Activated CD4-positive, alpha-beta memory T cell treated with anti-CD3 and anti-CD28 coated beads, Interleukin-2, amount 10 ng/mL, durations not matched to agents 7 days and 5 days (primary cell): Measurements from ENCODE around the gene NABP2. TPM values are rescaled to one million over a fixed set of nuclear protein-coding genes. Genes with fewer than 3 reads are reported as not detected.
A peak's percentile ranks its signal among the peaks of the same experiment; 100 is the strongest.
"Not testable (repeated sequence)": the region's sequence is repeated elsewhere in the genome, so short reads cannot be mapped to it uniquely, and the experiment has no call there.

Experiments used
- CTCF ChIA-PET: fragments of 350-600 bp; sonication (Branson Sonifier 250); formaldehyde crosslinking; loops from one replicate; lab custom pipeline; 2021; ENCODE audit warnings: antibody characterized with exemption, inconsistent platforms; lab: Charles Lee
- POLR2A ChIA-PET: fragments of 350-600 bp; sonication (Branson Sonifier 250); formaldehyde crosslinking; loops from one replicate; lab custom pipeline; 2021; ENCODE audit warnings: antibody characterized with exemption; lab: Charles Lee
- DNase-seq: peaks from one replicate; pipeline ENCODE4 v3.0.0-alpha.2; 2020
- H3K27ac Mint-ChIP-seq: one replicate; pipeline ENCODE4 v1.8.0; 2021; ENCODE audit warnings: mild to moderate bottlenecking, mixed read lengths
- H3K27me3 Mint-ChIP-seq: one replicate; pipeline ENCODE4 v1.8.0; 2021; ENCODE audit warnings: mixed read lengths
- H3K36me3 Mint-ChIP-seq: one replicate; pipeline ENCODE4 v1.8.0; 2021; ENCODE audit warnings: low read depth, mixed read lengths
- H3K4me1 Mint-ChIP-seq: one replicate; pipeline ENCODE4 v1.8.0; 2021; ENCODE audit warnings: mixed read lengths
- H3K4me3 Mint-ChIP-seq: one replicate; pipeline ENCODE4 v1.8.0; 2021; ENCODE audit warnings: mild to moderate bottlenecking, mixed read lengths
- H3K9me3 Mint-ChIP-seq: one replicate; pipeline ENCODE4 v1.8.0; 2021; ENCODE audit warnings: mixed read lengths
- total RNA-seq, 2 experiments: library from RNA; stranded (reverse); gene quantifications; one replicate each; pipeline ENCODE4 v1.2.3, GENCODE V29; 2021

The NABP2 gene
- total RNA-seq, 2 experiments from 2014 or later: 49.6 to 52.3 TPM

DNA sequence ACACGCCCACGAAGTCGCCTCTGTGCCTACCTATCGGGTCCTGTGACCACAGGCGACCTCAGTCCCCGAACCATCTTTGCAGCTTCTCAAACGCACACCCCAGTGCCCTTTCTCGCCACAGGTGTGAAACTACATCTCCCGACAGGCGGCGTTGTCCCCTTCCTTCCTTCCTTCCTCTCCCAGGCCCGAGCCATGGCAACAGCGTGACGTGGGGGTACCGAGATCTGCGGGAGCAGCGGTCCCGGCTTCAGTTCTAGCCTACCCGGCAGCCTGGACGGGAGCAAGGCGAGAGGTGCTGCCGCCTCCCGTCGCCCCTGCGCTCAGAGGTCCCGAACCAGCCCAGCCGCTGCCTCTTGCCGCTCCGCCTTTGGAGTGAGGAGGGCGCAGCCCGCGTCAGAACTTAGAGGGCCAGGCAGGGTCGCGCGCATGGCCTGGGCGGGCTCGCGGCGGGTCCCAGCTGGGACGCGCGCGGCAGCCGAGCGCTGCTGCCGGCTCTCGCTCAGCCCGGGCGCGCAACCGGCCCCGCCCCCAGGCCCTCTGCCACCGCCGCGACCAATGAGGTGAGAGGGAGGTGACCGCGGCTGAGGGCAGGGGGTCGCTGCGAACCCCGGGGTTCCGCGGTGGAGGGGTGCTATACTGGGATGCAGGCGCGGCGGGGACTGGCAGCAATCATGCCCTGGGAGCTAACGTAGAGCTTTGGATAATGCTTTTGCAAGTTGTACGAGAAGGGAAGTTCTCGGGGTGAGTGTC, 42.7 kb downstream of the NABP2 start, which contains the start of gene COQ10A:
Gene COQ10A, plus strand, starts transcription at position 250 of the 750 bp plus-strand sequence. Its CDS starts 177 bp downstream, at position 427.
- Mint-ChIP-seq H3K4me3 (peak within 1 kb of the TSS; percentile 87), H3K27me3 (no peaks in the 10 kb centered on the region), H3K4me1 (peaks cover 21% of the 10 kb centered on the region)

DNA sequence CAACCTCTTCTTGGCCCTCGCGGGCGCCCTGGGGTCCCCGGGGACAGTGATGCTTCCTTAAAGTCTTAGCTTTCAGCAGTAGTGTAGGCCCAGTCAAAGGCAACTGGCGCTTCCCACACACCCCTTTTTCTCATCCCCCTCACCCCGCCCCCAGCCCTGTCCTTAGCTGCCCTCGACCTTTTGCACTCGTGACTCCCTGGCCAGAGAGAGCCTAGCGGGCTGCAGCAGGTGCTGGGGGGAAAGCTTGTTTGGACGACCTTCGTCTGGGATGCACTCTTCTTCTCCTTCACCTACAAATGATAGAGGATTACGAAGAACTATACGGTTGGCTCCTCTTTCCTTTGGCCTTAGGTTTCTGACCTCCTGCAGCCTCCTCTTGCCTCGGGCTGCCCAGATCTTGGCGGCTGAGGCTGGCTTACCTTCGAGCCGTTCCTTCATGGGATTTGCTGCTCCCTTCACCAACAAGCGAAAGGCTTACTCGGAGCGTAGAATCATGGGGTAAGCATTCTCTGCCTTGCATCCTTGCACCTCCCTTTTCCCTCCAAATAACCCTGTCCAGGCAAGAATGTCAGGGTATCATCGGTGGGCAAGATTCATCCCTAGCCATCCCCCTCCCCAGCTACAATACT, 43.4 kb downstream of the NABP2 start:
- DNase-seq: no peak
- Mint-ChIP-seq H3K4me3 (peak overlapping the region; percentile 87), H3K27me3 (no peaks in the 10 kb centered on the region), H3K27ac (peak overlapping the region; percentile 62), H3K4me1 (peaks cover 21% of the 10 kb centered on the region), H3K9me3 (no peaks in the 10 kb centered on the region), H3K36me3 (peaks cover 21% of the 10 kb centered on the region)
- ChIA-PET POLR2A (interaction anchor here (1.0 to 2.2 kb wide), 12 partner anchors 10 to 197 kb away, joined by 3 to 20 read pairs (median 4); partner anchors contain the start of genes ANKRD52, CNPY2, CS and IL23A), CTCF (interaction anchor here (0.6 to 3.3 kb wide), 8 partner anchors 8 to 197 kb away, joined by 3 to 19 read pairs (median 6); partner anchors contain the start of genes ANKRD52, RNF41 and SMARCC2)

More for the DNA sequence above, 42.7 kb downstream of the NABP2 start, which contains the start of gene COQ10A:
- DNase-seq: peak; percentile 90
- POLR2A ChIA-PET: interaction anchor here (1.0 to 2.2 kb wide), 14 partner anchors 9 to 197 kb away, joined by 3 to 20 read pairs (median 4); partner anchors contain the start of genes ANKRD52, CNPY2, CS and IL23A
- H3K9me3 Mint-ChIP-seq: no peaks in the 10 kb centered on the region
- H3K27ac Mint-ChIP-seq: peak within 1 kb of the TSS; percentile 80
- peaks cover 14% of the 10 kb centered on the region for H3K36me3 Mint-ChIP-seq
- CTCF ChIA-PET: interaction anchor here (0.6 to 3.3 kb wide), 17 partner anchors 9 to 197 kb away, joined by 3 to 19 read pairs (median 3); partner anchors contain the start of genes ANKRD52, CS, RNF41 and SMARCC2

DNA sequence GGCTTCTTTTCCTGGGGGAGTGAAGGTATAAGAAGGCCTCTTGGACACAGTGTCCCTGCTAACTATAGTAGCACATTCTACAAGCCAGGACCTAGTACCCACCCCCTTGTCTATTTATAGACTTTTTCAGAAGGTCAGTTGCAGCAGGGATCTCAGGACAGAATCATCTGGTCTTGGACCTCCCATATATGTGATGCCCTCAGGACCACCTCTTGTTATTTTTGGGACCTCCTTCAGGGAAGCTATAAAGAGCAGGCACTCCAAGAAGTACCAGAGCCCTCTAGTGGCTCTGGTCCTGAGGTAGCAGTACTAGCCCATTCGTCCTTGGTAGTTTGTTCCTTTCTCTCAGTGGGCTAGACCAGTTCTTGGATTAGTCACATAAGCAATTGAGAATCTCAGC, 46.9 kb downstream of the NABP2 start:
- ChIA-PET CTCF (interaction anchor here (0.5 to 1.1 kb wide), 2 partner anchors 8 to 20 kb away, joined by 3 read pairs; no protein-coding TSS in a partner anchor), POLR2A (interaction anchor here (1.3 kb wide), 1 partner anchor 87 kb away, joined by 3 read pairs; no protein-coding TSS in a partner anchor)
- DNase-seq: no peak
- no peak overlapping the region for H3K27ac Mint-ChIP-seq
- H3K9me3 Mint-ChIP-seq: no peaks in the 10 kb centered on the region
- H3K36me3 Mint-ChIP-seq: peaks cover 43% of the 10 kb centered on the region
- peaks cover 17% of the 10 kb centered on the region for H3K4me1 Mint-ChIP-seq
- H3K27me3 Mint-ChIP-seq: no peaks in the 10 kb centered on the region
- H3K4me3 Mint-ChIP-seq: no peak overlapping the region

DNA sequence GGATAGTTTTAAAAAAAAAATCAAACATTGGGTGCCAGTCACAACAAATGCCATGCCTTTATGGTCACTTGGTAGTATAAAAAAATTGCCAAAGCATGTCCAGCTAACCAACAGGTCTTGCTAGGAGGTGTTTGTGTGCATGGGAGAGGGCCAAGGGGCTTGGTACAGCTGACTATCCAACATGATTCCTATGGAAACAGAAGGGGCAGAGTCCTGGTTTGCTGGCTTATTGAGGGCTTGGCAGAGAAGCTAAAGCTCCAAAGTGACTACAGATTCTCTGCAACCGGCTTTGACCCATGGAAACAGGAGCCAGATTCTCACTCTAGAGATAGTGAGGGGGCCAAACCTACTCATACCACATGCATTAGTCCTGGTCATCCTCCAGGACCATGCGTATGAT, 48.3 kb downstream of the NABP2 start:
- H3K9me3 Mint-ChIP-seq, H3K4me1 Mint-ChIP-seq, CTCF ChIA-PET, DNase-seq, H3K27ac Mint-ChIP-seq, H3K27me3 Mint-ChIP-seq, POLR2A ChIA-PET, H3K4me3 Mint-ChIP-seq: not testable (repeated sequence)
- peaks cover 46% of the 10 kb centered on the region for H3K36me3 Mint-ChIP-seq

DNA sequence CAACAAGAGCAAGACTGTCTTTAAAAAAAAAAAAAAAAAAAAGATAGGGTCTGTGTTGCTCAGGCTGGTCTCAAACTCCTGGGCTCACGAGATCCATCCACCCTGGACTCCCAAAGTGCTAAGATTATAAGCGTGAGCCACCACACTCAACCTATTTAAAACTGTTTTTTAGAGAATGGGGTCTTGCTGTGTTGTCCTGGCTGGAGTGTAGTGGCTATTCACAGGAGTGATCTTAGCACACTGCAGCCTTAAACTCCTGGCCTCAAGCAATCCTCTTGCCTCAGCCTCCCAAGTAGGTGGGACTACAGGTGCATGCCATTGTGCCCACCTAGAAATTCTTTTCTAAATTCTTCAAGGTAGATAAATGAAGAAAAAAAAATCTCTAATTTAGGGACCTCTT, 50.2 kb downstream of the NABP2 start:
- Mint-ChIP-seq H3K9me3 (no peaks in the 10 kb centered on the region), H3K4me3 (no peak overlapping the region), H3K27ac (no peak overlapping the region), H3K4me1 (no peaks in the 10 kb centered on the region), H3K36me3 (peaks cover 54% of the 10 kb centered on the region), H3K27me3 (no peaks in the 10 kb centered on the region)
- ChIA-PET CTCF (no interaction called here), POLR2A (no interaction called here)
- no peak for DNase-seq

DNA sequence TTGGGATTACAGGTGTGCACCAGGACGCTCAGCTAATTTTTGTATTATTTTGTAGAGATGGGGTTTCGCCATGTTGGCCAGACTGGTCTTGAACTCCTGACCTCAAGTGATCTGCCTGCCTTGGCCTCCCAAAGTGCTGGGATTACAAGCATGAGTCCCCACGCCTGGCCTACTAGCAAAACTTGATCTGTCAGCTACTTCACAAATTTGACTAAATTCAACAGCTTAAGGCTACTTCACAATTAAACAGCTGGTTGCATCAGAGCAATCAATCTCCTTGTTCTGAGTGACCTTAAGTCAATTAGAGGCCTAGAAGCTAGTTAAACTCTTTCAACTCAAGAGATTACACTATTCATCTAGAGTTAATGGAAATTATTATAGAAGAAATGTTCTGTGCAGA, 54.8 kb downstream of the NABP2 start:
- ChIA-PET POLR2A (interaction anchor here (1.4 kb wide), 2 partner anchors 12 to 32 kb away, joined by 3 to 7 read pairs; partner anchors contain the start of gene COQ10A), CTCF (no interaction called here)
- Mint-ChIP-seq H3K27me3 (no peaks in the 10 kb centered on the region), H3K4me3 (no peak overlapping the region), H3K27ac (no peak overlapping the region), H3K36me3 (peaks cover 57% of the 10 kb centered on the region), H3K9me3 (no peaks in the 10 kb centered on the region), H3K4me1 (no peaks in the 10 kb centered on the region)
- no peak for DNase-seq

Other genes with a start within 250 kb of the NABP2 start
- 1 to 10 TPM; 4.2 to 5.3 TPM for gene SUOX, start 227.1 kb upstream of the NABP2 start, total RNA-seq
- gene IKZF4, start 203.3 kb upstream of the NABP2 start, total RNA-seq: 10 to 100 TPM; 17.6 to 19.4 TPM
- 10 to 100 TPM; 30.4 to 35.0 TPM for gene RPS26, start 182.4 kb upstream of the NABP2 start, total RNA-seq
- 1 to 10 TPM; 2.3 to 2.5 TPM for gene ERBB3, start 144.2 kb upstream of the NABP2 start, total RNA-seq
- 100 to 1,000 TPM; 242 to 243 TPM for gene PA2G4, start 119.8 kb upstream of the NABP2 start, total RNA-seq
- 1,000 to 10,000 TPM; 3,981 to 4,002 TPM for gene RPL41, start 107.7 kb upstream of the NABP2 start, total RNA-seq
- gene ZC3H10, start 106.1 kb upstream of the NABP2 start, total RNA-seq: 10 to 100 TPM in 1 of 2 experiments, 1 to 10 TPM in 1; 8.0 to 10.3 TPM
- gene ESYT1, start 96.1 kb upstream of the NABP2 start, total RNA-seq: 100 to 1,000 TPM; 266 to 279 TPM
- gene MYL6B, start 71.8 kb upstream of the NABP2 start, total RNA-seq: 10 to 100 TPM; 60.4 to 63.2 TPM
- 1,000 to 10,000 TPM; 1,594 to 1,602 TPM for gene MYL6, start 66.0 kb upstream of the NABP2 start, total RNA-seq
- 100 to 1,000 TPM; 133 to 137 TPM for gene SMARCC2, start 34.9 kb upstream of the NABP2 start, total RNA-seq
- gene RNF41, start 2.4 kb upstream of the NABP2 start, total RNA-seq: 10 to 100 TPM; 33.8 to 35.2 TPM
- 1 to 10 TPM in 1 of 2 experiments, under 1 TPM in 1; 0.80 to 1.2 TPM for gene SLC39A5, start 5.7 kb downstream of the NABP2 start, total RNA-seq
- 10 to 100 TPM; 46.4 to 50.1 TPM for gene ANKRD52, start 34.0 kb downstream of the NABP2 start, total RNA-seq
- 10 to 100 TPM; 12.8 to 16.7 TPM for gene COQ10A, start 42.6 kb downstream of the NABP2 start, total RNA-seq
- 100 to 1,000 TPM; 188 to 193 TPM for gene CS, start 76.0 kb downstream of the NABP2 start, total RNA-seq
- 10 to 100 TPM; 95.0 to 99.3 TPM for gene CNPY2, start 91.6 kb downstream of the NABP2 start, total RNA-seq
- 10 to 100 TPM; 61.3 to 64.2 TPM for gene PAN2, start 109.7 kb downstream of the NABP2 start, total RNA-seq
- 10 to 100 TPM; 11.0 to 11.7 TPM for gene IL23A, start 114.5 kb downstream of the NABP2 start, total RNA-seq
- 100 to 1,000 TPM; 298 to 304 TPM for gene STAT2, start 135.8 kb downstream of the NABP2 start, total RNA-seq
- not detected for gene APOF, start 138.5 kb downstream of the NABP2 start, total RNA-seq
- 10 to 100 TPM; 44.1 to 45.6 TPM for gene TIMELESS, start 225.1 kb downstream of the NABP2 start, total RNA-seq
- not detected for gene MIP, start 230.3 kb downstream of the NABP2 start, total RNA-seq
- 1 to 10 TPM; 2.9 to 3.1 TPM for gene SPRYD4, start 244.2 kb downstream of the NABP2 start, total RNA-seq